GM18873 (cell line): ENCODE measurements around the gene PPARG.
A peak's percentile ranks its signal among the peaks of the same experiment; 100 is the strongest.
"Not testable (repeated sequence)": the region's sequence is repeated elsewhere in the genome, so short reads cannot be mapped to it uniquely, and the experiment has no call there.

Source experiments
- ATAC-seq: cut with Tn5 transposase; IDR thresholded peaks from one replicate; pipeline ENCODE4 v1.9.1; 2021; ENCODE audit warnings: mild to moderate bottlenecking, moderate library complexity, moderate number of reproducible peaks; ENCODE audit not compliant: unreplicated experiment, low FRiP score

Gene PPARG

GRCh38 chr3:12370758-12371157 is 81.9 kb downstream of the PPARG start:
- ATAC-seq: no peak

DNA sequence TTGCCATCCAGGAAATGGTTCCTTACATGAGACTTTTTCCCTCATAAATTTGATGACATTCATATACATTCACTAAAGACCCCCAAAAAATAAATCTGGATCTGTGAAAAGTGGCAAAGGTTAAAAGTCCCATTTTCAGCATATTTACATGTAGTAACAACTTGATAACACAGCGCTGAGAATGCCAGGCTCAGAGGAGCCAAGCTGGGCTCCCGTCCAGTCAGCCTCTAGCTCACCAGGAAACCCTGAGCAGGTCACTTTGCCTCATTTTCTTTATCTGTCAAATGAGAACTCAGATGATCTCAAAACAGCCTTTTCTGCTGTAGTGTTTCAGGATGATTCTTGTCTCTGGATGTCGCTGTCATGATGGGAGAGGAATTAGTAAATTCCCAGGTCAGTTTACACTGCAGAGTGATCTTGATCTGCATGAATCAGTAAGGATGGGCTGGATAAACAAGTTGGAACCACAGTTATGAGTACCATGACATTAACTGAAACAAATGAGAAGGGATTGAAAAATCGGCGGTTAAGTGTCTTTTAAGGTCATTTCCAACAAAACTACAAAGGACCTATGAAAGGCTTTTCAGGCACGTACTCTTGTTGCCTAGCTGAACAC is 82.8 kb downstream of the PPARG start:
- no peak for ATAC-seq

DNA sequence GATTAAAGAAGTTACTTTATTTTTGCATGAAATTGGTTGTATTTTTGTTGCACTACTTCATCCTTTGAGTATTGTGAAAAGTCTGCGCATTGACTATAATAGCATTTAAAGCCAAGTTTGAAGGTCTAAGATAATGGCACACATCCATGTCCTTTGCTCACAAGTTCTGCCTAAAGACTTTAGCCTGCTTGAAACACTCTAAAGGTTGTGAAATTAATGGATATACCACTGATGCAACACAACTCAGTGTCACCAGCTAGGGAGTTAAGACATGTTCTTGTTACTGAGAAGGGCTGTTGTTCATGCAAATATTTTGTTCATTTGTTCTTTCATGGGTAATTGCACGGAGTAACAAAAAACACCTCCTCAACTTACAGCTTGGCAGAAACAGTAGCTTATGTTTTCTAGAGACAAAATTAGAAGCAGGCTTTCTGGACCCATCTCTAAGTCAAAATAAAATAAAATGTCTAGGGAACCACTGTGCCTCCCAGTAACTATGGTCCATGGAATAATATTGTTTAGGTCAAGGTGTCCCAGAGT is 83.9 kb downstream of the PPARG start:
- no peak for ATAC-seq

GRCh38 chr3:12375572-12375971 is 86.7 kb downstream of the PPARG start:
- ATAC-seq: no peak

DNA sequence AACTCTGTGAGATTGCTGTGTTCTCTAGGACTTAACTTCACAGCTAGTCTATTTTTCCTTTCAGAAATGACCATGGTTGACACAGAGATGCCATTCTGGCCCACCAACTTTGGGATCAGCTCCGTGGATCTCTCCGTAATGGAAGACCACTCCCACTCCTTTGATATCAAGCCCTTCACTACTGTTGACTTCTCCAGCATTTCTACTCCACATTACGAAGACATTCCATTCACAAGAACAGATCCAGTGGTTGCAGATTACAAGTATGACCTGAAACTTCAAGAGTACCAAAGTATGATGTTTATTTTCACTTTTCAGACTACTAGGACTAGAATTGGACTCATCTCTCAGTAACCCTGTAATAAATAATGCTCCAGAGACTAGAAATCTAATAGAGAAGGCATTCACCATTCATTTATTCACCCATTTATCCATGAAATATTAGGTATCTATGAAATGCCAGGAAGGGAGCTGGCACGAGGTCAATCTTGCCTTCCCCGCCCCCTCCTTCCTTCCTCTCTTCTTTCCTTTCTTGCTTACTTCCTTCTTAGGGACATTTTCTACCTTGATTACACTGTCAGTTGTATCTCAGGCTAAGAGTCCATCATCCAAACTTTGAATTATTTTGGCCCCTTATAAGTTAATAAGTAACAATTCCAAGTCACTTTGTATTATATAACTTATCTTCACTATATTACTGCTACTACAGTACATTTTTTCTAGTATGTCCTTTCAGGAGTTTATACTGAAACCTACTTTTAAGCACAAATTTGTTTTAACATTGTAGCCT is 91.0 kb downstream of the PPARG start:
- no peak for ATAC-seq

DNA sequence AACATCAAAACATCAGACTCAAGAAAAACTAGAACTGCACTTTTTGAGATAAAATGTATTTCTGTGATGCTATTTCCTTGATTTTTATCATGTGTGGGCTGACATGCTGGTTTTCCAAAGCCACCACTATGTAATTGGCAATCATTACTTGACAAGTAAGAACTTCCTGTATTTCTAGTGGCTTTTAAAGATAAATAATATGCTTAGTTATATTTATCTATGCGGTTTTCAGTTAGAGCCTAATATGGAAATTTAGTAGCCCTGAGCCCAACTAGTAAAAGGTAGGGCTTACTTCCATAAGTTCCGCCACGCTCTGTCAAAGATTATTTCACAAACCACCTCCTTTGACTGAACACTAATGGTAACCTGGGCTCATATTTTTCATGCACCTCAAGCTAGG is 91.6 kb downstream of the PPARG start:
- ATAC-seq: no peak

- ATAC-seq: no peak
Measured at GRCh38 chr3:12381199-12381598, 92.3 kb downstream of the PPARG start.

- no peak for ATAC-seq
Measured at GRCh38 chr3:12383218-12383617, 94.3 kb downstream of the PPARG start.

DNA sequence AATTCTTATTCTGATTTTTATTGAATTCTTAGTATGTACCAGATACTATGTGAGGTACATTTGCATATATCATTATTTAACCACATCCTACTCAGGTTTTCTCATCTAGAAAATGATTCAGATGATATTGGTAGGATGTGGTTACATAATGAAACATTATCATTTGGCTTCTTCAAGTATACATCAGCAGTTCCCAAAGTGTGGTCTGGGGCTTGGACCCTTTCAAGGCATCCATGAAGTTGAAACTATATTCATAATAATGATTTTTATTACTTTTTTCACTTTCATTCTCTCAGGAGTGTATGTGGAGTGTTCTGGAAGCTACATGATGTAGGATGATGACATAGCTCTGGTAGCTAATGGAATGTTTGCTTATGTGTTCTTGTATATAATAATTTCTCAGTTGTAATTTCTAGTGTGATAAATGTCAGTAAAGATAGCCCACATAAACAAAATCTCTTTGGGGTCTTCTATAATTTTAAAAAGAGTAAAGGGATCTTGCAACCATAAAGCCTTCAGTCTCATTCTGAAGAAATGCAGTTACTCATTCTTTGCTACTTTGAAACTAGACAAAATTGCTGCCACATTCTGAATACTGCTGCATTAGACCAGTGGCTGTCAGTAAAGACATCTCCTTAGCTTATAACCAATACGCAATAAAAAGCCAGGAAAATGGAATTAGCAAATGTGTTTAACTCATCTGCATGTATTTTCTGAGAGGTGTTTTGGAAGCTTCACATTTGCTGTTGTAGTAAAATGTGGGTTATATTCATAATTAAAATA is 95.8 kb downstream of the PPARG start:
- ATAC-seq: no peak

DNA sequence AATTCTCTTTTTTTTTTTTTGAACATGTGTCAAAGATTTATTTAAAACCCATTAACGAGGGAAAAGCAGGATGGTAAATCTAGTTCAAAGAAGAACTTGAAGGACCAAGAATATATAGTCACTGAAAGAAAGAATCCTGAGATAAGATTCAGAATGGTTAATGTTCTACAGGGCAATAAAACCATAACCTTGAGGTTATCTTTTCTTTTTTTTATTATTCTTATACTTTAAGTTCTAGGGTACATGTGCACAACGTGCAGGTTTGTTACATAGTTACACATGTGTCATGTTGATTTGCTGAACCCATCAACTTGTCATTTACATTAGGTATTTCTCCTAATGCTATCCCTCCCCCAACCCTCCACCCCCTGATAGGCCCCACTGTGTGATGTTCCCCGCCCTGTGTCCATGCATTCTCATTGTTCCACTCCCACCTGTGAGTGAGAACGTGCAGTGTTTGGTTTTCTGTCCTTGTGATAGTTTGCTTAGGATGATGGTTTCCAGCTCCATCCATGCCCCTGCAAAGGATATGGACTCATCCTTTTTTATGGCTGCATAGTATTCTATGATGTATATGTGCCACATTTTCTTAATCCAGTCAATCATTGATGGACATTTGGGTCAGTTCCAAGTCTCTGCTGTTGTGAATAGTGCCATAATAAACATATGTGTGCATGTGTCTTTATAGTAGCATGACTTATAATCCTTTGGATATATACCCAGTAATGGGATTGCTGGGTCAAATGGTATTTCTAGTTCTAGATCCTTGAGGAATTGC is 97.8 kb downstream of the PPARG start:
- not testable (repeated sequence) for ATAC-seq

DNA sequence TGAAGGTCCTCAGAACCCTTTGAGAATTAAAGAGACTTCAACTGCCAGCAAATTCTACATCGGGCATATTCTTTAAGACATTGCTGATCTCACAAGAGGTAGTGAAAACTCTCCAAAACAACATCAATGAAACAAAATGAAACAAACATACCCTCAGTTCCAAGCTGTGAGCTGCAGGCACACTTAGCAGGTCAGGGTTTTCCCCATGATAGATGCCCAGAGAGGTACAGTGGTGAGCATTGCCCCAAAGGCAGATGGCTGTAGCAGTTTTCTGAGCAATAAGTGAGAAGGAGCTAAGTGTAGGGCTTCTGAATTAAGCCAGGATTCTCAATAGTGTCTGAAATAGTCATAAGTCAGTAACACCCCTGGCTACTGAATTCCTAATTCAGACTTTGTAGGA is 99.3 kb downstream of the PPARG start:
- no peak for ATAC-seq

GRCh38 chr3:12392101-12392878 is 103.4 kb downstream of the PPARG start:
- ATAC-seq: no peak

GRCh38 chr3:12393894-12394293 is 105.0 kb downstream of the PPARG start:
- no peak for ATAC-seq

DNA sequence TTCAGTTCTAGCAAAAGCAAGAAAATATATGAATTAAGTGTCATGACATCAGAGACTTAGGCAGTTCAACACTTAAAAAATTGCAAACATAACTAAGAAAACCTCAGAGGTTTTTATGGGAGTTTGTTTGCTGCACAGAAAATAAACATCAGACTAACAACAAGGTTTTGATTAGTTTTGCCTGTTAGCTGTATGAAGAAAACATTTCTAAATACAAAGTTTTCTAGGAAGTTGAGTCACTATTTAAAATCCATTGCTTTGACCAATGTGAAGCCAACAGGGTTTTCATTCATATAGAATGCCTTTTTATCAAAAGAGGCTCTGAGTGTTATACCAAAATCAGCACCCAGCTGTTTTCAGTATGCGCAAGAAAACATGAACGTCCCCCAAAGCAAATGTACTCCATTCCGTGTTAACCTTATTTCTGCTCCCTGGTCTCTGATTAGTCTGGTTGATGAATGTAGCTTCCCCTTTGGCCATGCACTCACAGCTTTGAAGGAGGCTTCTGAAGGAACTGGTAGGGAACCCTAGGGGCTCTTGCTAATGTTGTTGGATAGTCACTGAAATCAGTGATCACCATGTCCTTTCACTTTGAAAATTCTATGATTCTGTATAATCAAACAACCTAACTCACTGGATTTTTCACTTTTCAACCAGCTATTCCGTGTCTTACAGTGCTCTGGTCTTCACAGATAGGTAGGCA is 105.8 kb downstream of the PPARG start:
- peak; percentile 10 for ATAC-seq

DNA sequence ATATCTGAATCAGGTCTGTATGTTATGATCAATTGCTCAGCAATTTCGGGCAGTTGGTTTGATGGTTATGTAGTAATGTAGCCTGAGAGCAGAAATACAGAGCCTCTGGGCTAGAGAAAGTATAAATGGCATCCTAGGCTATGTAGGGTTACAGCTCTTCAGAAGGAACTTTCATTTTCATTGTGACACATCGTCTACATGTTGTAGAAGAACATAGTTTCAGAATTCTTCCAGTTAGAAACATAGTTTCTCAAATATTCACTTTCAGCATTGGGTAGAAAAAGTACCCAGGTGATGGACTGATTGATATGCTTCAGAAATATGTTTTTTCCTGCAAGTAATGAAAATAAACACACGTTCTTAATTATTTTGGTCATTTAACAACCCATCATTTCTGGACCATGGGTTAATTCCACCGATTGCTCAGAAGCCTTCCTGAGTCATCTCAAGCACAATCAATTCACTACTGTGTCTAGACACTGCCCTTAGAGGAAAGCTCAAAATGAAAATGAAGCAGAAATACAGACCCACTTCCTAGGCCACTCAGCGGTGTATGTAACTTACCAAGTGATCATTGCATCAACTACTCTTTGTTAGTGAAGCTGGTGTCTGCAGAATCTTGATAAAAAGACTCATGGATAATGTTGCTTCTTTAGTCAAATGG is 106.6 kb downstream of the PPARG start:
- peak; percentile 93 for ATAC-seq

DNA sequence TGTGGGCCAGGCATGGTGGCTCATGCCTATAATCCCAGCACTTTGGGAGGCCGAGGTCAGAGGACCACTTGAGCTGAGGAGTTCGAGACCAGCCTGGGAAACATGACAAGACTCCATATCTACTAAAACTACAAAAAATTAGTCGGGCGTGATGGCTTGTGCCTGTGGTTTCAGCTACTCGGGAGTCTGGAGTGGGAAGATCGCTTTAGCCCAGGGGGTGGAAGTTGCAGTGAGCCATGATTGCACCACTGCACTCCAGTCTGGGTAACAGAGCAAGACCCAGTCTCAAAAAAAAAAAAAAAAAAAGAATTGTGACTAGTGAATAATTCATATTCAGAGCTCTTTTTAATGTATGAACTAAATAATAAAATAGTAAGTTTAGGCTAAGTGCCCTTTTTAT is 107.6 kb downstream of the PPARG start:
- no peak for ATAC-seq

GRCh38 chr3:12399226-12399625 is 110.4 kb downstream of the PPARG start:
- no peak for ATAC-seq

- ATAC-seq: no peak
Measured at GRCh38 chr3:12400616-12401194, 111.8 kb downstream of the PPARG start.
